ENCODE measurements around the gene ABCG4.

DNA sequence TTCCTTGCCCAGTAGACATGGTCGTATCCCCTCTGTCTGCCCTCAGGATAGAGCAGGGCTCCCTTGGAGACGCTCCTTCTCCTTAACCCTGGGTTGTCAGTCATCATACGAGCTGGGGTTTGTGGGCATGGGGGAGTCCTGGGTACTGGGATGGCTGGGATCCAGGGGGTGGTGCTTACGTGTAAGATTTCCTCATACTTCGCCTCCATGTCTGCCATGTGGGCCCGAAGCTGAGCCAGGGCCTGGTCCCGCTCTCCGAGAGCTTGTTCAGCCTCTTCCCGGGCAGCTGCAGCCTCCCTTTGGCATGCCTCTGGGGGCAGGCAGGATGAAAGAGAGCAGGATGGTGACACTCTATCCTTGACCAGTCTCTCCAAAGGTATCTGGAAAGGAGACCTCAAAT is 41.7 kb downstream of the ABCG4 start:
- TF ChIP-seq, protein P1, sequence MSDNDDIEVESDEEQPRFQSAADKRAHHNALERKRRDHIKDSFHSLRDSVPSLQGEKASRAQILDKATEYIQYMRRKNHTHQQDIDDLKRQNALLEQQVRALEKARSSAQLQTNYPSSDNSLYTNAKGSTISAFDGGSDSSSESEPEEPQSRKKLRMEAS (IDR thresholded peaks at IDR 0.05), result no peak
- TF ChIP-seq ZNF274 (IDR thresholded peaks at IDR 0.05; ENCODE audit: borderline replicate concordance, extremely low read depth, low read length) (no peak), TCF12 (IDR thresholded peaks at IDR 0.05; ENCODE audit: low read depth, low read length) (no peak), CBX5 (IDR thresholded peaks at IDR 0.05; ENCODE audit: low read depth, low read length) (no peak), SIN3A (conservative IDR thresholded peaks at IDR 0.05 in 1 of 2, IDR thresholded peaks at IDR 0.05 in 1 of 2; ENCODE audit: low read depth in 1 of 2, low read length in 2 of 2) (no peak), POLR2AphosphoS5 (IDR thresholded peaks at IDR 0.05; ENCODE audit: low read depth, low read length) (no peak), CHD2 (IDR thresholded peaks at IDR 0.05; ENCODE audit: low read length) (no peak), POLR2A (IDR thresholded peaks at IDR 0.05; ENCODE audit: control extremely low read depth in 1 of 2, low read depth in 2 of 2, low read length in 2 of 2) (no peak)
- TF ChIP-seq, protein P2, sequence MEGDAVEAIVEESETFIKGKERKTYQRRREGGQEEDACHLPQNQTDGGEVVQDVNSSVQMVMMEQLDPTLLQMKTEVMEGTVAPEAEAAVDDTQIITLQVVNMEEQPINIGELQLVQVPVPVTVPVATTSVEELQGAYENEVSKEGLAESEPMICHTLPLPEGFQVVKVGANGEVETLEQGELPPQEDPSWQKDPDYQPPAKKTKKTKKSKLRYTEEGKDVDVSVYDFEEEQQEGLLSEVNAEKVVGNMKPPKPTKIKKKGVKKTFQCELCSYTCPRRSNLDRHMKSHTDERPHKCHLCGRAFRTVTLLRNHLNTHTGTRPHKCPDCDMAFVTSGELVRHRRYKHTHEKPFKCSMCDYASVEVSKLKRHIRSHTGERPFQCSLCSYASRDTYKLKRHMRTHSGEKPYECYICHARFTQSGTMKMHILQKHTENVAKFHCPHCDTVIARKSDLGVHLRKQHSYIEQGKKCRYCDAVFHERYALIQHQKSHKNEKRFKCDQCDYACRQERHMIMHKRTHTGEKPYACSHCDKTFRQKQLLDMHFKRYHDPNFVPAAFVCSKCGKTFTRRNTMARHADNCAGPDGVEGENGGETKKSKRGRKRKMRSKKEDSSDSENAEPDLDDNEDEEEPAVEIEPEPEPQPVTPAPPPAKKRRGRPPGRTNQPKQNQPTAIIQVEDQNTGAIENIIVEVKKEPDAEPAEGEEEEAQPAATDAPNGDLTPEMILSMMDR (IDR thresholded peaks at IDR 0.05; ENCODE audit: control extremely low read depth in 1 of 3, insufficient read depth in 1 of 3, low read depth in 1 of 3, low read length in 3 of 3), result no peak

Data from H1 (cell line).